Uterus (tissue), 4 donors: ENCODE results near the gene BSCL2. TPM values are rescaled to one million over a fixed set of nuclear protein-coding genes. Genes with fewer than 3 reads are reported as not detected.

Experiments used
- DNase-seq, 2 donors: peaks; one replicate each; pipeline ENCODE4 v3.0.0-alpha.2; 2019 to 2020
- H3K27ac ChIP-seq, 2 donors: fragments of 200-600 bp; sonication (generic); 1 replicate in 1 of 2; 2 replicates in 1 of 2; pipeline ENCODE4 v1.5.1; 2016 to 2018
- H3K27me3 ChIP-seq, 2 donors: fragments of 200-600 bp; sonication (generic); one replicate each; pipeline ENCODE4 v1.5.1; 2018 to 2019; ENCODE audit warnings: control low read depth in 1 of 2
- H3K36me3 ChIP-seq, 2 donors: fragments of 200-600 bp; sonication (generic); one replicate each; pipeline ENCODE4 v1.5.1; 2019; ENCODE audit warnings: control low read depth in 1 of 2
- H3K4me1 ChIP-seq, 2 donors: fragments of 200-600 bp; sonication (generic); one replicate each; pipeline ENCODE4 v1.5.1; 2018 to 2019; ENCODE audit warnings: control low read depth in 1 of 2
- H3K4me3 ChIP-seq, 2 donors: fragments of 200-600 bp; sonication (generic); 1 replicate in 1 of 2; 2 replicates in 1 of 2; pipeline ENCODE4 v1.5.1; 2018 to 2019; ENCODE audit warnings: mild to moderate bottlenecking in 1 of 2
- H3K9me3 ChIP-seq, 2 donors: fragments of 200-600 bp; sonication (generic); one replicate each; pipeline ENCODE4 v1.5.1; 2019; ENCODE audit warnings: control low read depth in 1 of 2
- POLR2A ChIP-seq, 2 donors: fragments of 450-650 bp; IDR thresholded peaks; one replicate each; pipeline ENCODE4 v1.6.1; 2016; ENCODE audit warnings: antibody characterized with exemption in 2 of 2, mild to moderate bottlenecking in 1 of 2, moderate library complexity in 1 of 2
- intact Hi-C: fragments of 100-400 bp; cut with DNase I; formaldehyde crosslinking; loops from one replicate; pipeline ENCODE4 v1.15.1; 2023; ENCODE audit warnings: low total_unique reads
- total RNA-seq, 4 donors: library from RNA; depleted of rRNA in 3 of 4; stranded (reverse); fragments of >200 nt in 3 of 4; gene quantifications; one replicate each; pipeline versions ENCODE4 v1.1.0 to v1.2.4, GENCODE V29; 2014 to 2023
- TF ChIP-seq, protein P1 (sequence below), 4 experiments: fragments of 200-600 bp in 2 of 4; fragments of 450-650 bp in 2 of 4; sonication (generic) in 2 of 4; IDR thresholded peaks; one replicate each; pipeline ENCODE4 v1.5.1; 2016 to 2019; ENCODE audit warnings: antibody characterized with exemption in 4 of 4, mild to moderate bottlenecking in 2 of 4, moderate library complexity in 1 of 4
- donor health status: DM: yes; HTN: yes; CAD: no.

The BSCL2 gene
- total RNA-seq, 4 donors from 2014 or later: 24.1 to 46.7 (median 34.4) TPM

DNA sequence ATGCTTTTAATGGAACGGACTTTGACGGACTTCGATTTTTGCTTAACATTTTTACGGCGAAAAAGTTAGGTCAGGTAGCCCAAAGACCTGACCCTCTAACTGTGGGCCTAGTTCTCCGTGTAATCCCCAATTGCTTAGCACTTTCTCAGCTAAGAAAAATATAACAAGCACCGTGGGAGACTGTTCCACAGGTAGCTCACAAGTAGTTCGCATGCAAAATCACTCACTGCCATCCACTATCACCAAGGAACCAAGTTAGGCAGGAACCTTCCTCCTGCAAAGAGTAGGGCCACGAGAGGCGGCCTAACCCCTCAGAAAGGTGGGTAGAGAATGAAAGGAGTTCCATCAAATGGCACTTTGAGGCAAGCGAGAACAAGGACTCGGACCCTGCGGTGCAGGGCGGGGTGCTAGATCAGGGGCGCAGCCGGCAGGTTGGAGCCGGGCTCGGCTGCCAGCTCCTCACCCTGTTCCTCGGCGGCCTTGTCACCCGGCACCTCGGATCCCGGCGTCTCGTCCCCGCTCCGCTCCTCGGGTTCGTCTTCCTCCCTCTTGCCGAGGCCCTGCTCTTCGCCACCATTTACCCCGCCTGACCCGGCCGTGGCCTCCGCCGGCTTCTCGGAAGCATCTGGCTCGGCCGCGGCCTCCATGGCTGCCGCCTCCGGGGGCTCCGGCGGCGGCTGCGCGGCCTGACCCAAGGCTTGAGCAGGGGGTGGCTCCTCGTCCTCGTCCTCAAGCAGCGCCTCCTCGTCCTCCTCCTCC, 19.1 kb upstream of the BSCL2 start:
- Histone ChIP-seq H3K9me3 (no peaks in the 10 kb centered on the region), H3K4me1 (peaks cover 12 to 13% of the 10 kb centered on the region in 2 donors), H3K27ac (peak overlapping the region; percentile 87 to 92), H3K36me3 (no peaks in the 10 kb centered on the region), H3K27me3 (no peaks in the 10 kb centered on the region), H3K4me3 (peak overlapping the region; percentile 51 to 74)
- DNase-seq: peak in 1 of 2 donors; percentile 40
- intact Hi-C loops: no loop called here
- TF ChIP-seq POLR2A (IDR thresholded peaks at IDR 0.05): no peak
- TF ChIP-seq, protein P1, sequence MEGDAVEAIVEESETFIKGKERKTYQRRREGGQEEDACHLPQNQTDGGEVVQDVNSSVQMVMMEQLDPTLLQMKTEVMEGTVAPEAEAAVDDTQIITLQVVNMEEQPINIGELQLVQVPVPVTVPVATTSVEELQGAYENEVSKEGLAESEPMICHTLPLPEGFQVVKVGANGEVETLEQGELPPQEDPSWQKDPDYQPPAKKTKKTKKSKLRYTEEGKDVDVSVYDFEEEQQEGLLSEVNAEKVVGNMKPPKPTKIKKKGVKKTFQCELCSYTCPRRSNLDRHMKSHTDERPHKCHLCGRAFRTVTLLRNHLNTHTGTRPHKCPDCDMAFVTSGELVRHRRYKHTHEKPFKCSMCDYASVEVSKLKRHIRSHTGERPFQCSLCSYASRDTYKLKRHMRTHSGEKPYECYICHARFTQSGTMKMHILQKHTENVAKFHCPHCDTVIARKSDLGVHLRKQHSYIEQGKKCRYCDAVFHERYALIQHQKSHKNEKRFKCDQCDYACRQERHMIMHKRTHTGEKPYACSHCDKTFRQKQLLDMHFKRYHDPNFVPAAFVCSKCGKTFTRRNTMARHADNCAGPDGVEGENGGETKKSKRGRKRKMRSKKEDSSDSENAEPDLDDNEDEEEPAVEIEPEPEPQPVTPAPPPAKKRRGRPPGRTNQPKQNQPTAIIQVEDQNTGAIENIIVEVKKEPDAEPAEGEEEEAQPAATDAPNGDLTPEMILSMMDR (IDR thresholded peaks at IDR 0.05): no peak

DNA sequence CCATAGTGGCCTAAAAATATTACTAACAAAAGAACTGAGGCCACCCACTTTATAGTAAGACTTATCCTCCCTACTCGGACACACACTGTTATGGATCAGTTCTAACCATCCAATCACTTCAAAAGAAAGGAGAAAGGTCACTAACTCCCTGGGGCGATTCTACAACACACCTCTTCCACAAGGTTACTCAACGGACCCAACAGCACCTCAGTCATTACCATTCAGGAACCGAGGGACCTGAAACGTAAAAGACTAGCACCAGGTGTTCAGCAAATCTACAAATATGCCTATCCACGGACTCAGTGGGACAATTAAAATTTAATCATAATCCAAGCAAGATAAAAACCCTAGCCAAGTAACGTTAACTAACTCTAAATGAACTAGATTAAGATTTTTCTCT, 18.4 kb upstream of the BSCL2 start:
- intact Hi-C loops: no loop called here
- Histone ChIP-seq H3K4me1 (peaks cover 12% of the 10 kb centered on the region in 2 donors), H3K27ac (peak overlapping the region; percentile 87 to 92)

DNA sequence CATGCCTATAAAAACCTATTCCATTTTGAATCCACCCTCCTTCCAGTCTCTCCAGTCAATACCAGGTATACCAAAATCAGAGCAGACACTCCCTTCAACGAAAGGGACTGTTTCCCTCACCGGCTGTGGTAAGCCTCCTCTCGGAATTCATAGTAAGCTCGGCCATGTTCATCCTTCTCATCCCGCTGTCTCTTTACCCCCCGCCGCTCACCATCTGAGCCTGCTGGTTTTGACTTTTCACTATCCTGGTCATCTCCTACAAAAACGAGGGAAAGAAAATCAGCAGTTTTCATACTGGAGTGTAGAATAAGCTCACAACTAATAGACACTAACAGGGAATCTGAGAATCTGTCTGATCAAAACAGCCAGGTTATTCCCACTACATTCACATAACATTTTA, 16.9 kb upstream of the BSCL2 start:
- Histone ChIP-seq H3K9me3 (no peaks in the 10 kb centered on the region), H3K27ac (peak overlapping the region in 1 of 2 donors; percentile 87), H3K4me3 (peak overlapping the region; percentile 51 to 74), H3K27me3 (no peaks in the 10 kb centered on the region), H3K36me3 (no peaks in the 10 kb centered on the region), H3K4me1 (peaks cover 0 to 12% of the 10 kb centered on the region in 2 donors)
- TF ChIP-seq, protein P1 (IDR thresholded peaks at IDR 0.05): no peak
- TF ChIP-seq POLR2A (IDR thresholded peaks at IDR 0.05): no peak
- intact Hi-C loops: no loop called here
- no peak for DNase-seq

More for the DNA sequence above, 18.4 kb upstream of the BSCL2 start:
- H3K9me3 ChIP-seq: no peaks in the 10 kb centered on the region
- H3K4me3 ChIP-seq: peak overlapping the region; percentile 51 to 74
- DNase-seq: no peak
- H3K36me3 ChIP-seq: no peaks in the 10 kb centered on the region
- no peaks in the 10 kb centered on the region for H3K27me3 ChIP-seq
- TF ChIP-seq, protein P1 (IDR thresholded peaks at IDR 0.05): no peak
- TF ChIP-seq POLR2A (IDR thresholded peaks at IDR 0.05): no peak

DNA sequence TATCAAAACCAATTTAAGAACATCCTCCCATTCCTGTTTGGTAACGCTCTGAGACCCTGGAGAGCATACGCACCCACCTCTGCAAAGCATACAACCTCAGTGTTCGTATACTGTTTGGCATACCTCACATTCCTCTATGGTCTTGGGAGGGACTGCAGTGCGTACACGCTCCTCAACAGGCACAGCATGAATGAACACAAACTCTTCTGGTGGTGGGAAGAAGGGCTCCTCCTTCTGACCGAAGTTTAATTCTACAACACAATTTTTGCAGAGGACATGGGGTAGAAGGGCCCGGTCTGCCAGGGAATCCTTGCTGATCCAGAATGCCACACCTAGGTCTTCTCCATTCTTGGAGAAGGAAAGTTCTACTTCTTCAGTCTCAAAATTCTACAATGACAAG, 14.8 kb upstream of the BSCL2 start:
- DNase-seq: no peak

More for the DNA sequence above, 14.8 kb upstream of the BSCL2 start:
- no peaks in the 10 kb centered on the region for H3K9me3 ChIP-seq
- no peaks in the 10 kb centered on the region for H3K27me3 ChIP-seq
- intact Hi-C loops: no loop called here
- H3K4me3 ChIP-seq: no peak overlapping the region
- H3K4me1 ChIP-seq: peaks cover 0 to 12% of the 10 kb centered on the region in 2 donors
- TF ChIP-seq, protein P1 (IDR thresholded peaks at IDR 0.05): no peak
- no peak for TF ChIP-seq POLR2A (IDR thresholded peaks at IDR 0.05)
- H3K27ac ChIP-seq: no peak overlapping the region
- no peaks in the 10 kb centered on the region for H3K36me3 ChIP-seq
